Measurements from ENCODE around the gene CEP83.

The CEP83 gene

DNA sequence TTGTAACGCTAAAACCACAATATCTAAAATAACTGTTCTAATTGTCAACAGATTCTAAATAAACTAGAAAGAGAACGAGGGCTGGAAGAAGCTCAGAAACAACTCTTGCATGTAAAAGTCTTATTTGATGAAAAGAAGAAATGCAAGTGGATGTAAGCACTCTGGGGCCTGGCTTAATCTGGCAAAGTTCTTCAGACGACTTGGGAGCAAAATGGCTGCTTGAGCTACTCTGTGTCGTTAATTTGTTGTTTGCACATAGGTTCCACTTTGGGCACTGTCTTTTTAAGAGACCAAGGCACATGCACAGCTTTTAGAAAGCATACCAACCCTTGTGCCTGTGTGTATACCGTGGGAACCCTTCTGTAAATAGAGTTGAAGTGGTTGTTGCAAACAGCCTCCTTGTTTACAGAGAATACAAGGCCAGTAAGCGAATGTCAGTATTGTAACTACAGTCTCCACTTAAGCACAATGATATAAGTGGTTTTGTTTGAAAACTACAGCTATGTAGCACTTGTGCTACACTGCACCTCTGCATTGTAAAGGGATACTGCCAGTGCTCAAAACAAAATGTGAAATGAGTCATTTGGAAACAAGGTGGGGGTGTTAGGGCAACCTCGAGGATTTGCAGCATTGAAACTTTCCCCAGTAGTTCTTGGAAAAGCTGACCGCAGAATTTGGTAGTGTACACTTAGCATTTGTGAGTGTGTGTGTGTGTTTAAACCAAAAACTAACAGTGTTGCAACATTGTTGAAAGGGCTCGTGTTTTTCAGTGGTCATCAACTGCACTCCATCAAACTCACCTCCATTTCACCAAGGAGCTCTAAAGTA is 154.3 kb downstream of the CEP83 start:
- DNase-seq (ENCODE audit: low read depth in 2 of 2), result no peak

- DNase-seq (ENCODE audit: low read depth in 2 of 2), result peak in 1 of 2 experiments; percentile 41
Observed at GRCh38 chr12:94304566-94305061, 155.1 kb downstream of the CEP83 start.

- no peak for DNase-seq (ENCODE audit: low read depth in 2 of 2)
Observed at GRCh38 chr12:94304012-94304411, 155.7 kb downstream of the CEP83 start.

GRCh38 chr12:94299846-94300245 is 159.8 kb downstream of the CEP83 start:
- no peak for DNase-seq (ENCODE audit: low read depth in 2 of 2)

- no peak for DNase-seq (ENCODE audit: low read depth in 2 of 2)
Observed at GRCh38 chr12:94297876-94298505, 161.7 kb downstream of the CEP83 start.

GRCh38 chr12:94297096-94297699 is 162.5 kb downstream of the CEP83 start:
- no peak for DNase-seq (ENCODE audit: low read depth in 2 of 2)

GRCh38 chr12:94290353-94290752 is 169.3 kb downstream of the CEP83 start:
- DNase-seq (ENCODE audit: low read depth in 2 of 2), result no peak

- DNase-seq (ENCODE audit: low read depth in 2 of 2), result peak; percentile 78 to 80
Observed at GRCh38 chr12:94289461-94290312, 170.0 kb downstream of the CEP83 start.

GRCh38 chr12:94287245-94287628 is 172.4 kb downstream of the CEP83 start:
- DNase-seq (ENCODE audit: low read depth in 2 of 2), result no peak

DNA sequence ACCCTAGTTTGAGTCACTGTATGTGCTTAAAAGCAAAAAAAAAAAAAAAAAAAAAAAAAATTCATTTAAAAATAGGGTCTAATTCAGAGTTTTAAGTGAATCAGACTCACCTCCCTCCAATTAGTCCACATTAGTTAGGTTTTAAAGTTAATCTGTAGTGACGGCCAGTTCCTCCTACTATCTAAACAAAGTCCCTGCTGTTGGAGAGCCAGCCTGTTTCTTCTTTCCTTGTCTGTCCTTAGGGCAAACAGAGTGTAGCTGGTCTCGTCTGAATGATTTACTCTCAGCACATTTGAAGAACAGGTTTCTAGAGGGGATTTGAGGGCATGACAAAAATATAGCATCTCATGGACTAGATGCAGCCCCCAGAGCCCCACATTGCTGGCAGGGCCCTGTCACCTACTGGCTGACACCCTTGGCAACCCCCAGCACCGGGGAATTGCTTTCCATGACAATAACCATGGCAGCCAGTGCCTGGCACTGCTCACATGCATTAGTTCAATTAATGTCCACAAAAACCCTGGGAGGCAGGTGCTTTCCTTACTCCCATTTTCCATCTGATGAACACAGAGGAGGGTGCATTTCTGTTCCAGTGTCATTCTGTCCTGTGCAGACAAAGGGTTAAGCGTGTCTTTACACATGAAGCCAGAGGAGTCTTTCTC is 173.0 kb downstream of the CEP83 start:
- DNase-seq (ENCODE audit: low read depth in 2 of 2), result no peak

GRCh38 chr12:94285943-94286582 is 173.6 kb downstream of the CEP83 start:
- DNase-seq (ENCODE audit: low read depth in 2 of 2), result no peak

DNA sequence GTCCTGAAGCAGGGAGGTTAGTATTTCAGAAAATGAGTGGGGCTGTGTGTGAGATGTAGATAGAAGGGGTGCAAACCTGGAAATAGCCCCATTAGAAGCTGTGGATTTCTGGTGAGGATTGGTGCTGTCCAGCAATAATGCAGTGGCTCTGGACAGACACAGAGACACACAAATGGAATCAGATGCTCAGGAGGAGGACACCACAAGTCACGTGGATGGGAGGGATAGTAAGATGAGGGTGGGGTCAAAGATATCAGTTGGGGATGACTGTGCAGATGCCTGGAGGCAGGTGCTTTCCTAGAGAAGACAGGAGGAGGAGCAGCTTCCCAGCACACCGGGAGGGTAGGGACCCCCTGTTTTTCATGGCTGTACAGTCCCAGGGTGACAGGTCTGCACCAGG is 174.8 kb downstream of the CEP83 start:
- DNase-seq (ENCODE audit: low read depth in 2 of 2), result no peak

- no peak for DNase-seq (ENCODE audit: low read depth in 2 of 2)
Observed at GRCh38 chr12:94284046-94284445, 175.6 kb downstream of the CEP83 start.

GRCh38 chr12:94282675-94283074 is 177.0 kb downstream of the CEP83 start:
- DNase-seq (ENCODE audit: low read depth in 2 of 2), result no peak

GRCh38 chr12:94280063-94280462 is 179.6 kb downstream of the CEP83 start:
- no peak for DNase-seq (ENCODE audit: low read depth in 2 of 2)

DNA sequence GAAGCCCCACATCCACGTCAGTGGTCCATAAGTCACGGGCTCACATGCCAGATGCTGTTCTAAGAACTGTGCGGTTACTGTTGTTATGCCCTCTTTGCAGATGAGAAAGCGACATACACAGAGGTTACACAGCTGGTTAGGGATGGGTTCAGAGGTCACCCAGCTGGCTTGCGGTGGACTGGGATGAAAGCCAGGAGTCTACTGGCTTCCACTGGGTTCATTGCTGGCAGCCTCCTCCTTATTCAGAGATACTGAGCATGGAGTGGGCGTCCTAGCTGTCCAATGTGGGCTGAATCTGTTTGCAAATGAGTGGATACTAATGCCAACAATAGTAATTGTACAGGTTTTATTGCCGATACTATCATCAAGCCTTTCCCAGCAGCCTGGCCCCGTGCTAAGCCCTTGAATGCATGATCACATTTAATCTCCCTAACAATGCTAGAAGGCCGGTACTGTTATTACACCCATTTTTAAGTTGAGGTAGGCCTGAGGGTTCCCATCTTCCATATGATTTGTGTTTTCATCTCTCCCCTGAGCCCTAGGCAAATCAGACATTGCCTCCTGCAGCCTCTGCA is 182.2 kb downstream of the CEP83 start:
- DNase-seq (ENCODE audit: low read depth in 2 of 2), result no peak

- DNase-seq (ENCODE audit: low read depth in 2 of 2), result no peak
Observed at GRCh38 chr12:94276725-94277124, 182.9 kb downstream of the CEP83 start.

DNA sequence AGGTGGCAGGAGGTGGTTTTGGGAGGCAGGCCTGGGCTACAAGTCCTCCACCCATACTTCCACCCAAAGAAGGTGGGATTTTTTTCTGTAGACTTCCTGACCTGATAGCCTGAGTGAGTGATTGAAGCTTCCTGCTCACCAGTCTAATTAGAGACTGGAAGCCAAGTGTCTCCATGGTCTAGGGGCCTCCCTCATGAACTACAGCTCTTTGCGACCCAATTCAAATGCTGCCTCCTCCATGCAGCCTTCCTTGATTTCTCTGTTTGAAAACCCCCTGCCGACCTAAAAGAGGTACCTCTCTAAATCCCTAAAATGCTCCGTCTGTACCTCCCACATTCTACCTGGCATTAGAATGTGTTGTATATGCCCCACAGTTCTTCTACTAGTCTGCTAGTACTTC is 186.4 kb downstream of the CEP83 start:
- DNase-seq (ENCODE audit: low read depth in 2 of 2), result no peak

- DNase-seq (ENCODE audit: low read depth in 2 of 2), result no peak
Observed at GRCh38 chr12:94272280-94272679, 187.4 kb downstream of the CEP83 start.

- DNase-seq (ENCODE audit: low read depth in 2 of 2), result no peak
Observed at GRCh38 chr12:94271351-94271750, 188.3 kb downstream of the CEP83 start.

Measured in fibroblast of skin of left quadriceps (primary cell).